DOHH2 (cell line): Measurements from ENCODE around the gene ARID1B.

Source experiments
- H3F3A ChIP-seq: fragments of 200-600 bp; sonication (generic), shearing (Covaris generic); 2 replicates; pipeline ENCODE4 v1.6.0; 2016; ENCODE audit warnings: antibody characterized with exemption, mild to moderate bottlenecking; ENCODE audit not compliant: control insufficient read depth, insufficient read depth
- H3K27ac ChIP-seq: fragments of 200-600 bp; sonication (generic); 2 replicates; pipeline ENCODE4 v1.5.1; 2014; ENCODE audit warnings: low read depth, mild to moderate bottlenecking, low read length, moderate library complexity
- H3K27me3 ChIP-seq: fragments of 200-600 bp; sonication (generic); 2 replicates; pipeline ENCODE4 v1.6.1; 2014; ENCODE audit warnings: mild to moderate bottlenecking, low read length, mixed read lengths; ENCODE audit not compliant: control insufficient read depth
- H3K36me3 ChIP-seq: fragments of 200-600 bp; sonication (generic); 2 replicates; pipeline ENCODE4 v1.6.1; 2014; ENCODE audit warnings: mild to moderate bottlenecking, low read length, moderate library complexity, mixed read lengths; ENCODE audit not compliant: control insufficient read depth
- H3K4me1 ChIP-seq: fragments of 200-600 bp; sonication (generic); 2 replicates; pipeline ENCODE4 v1.6.1; 2014; ENCODE audit warnings: mild to moderate bottlenecking, low read length, mixed read lengths; ENCODE audit not compliant: control insufficient read depth
- H3K4me2 ChIP-seq: fragments of 200-600 bp; sonication (generic); 2 replicates; pipeline ENCODE4 v1.6.0; 2014; ENCODE audit warnings: mild to moderate bottlenecking, low read length, moderate library complexity
- H3K4me3 ChIP-seq: fragments of 200-600 bp; sonication (generic); 2 replicates; pipeline ENCODE4 v1.5.1; 2014; ENCODE audit warnings: mild to moderate bottlenecking, low read length, mixed read lengths
- H3K79me2 ChIP-seq: fragments of 200-600 bp; sonication (generic); 2 replicates; pipeline ENCODE4 v1.6.1; 2014; ENCODE audit warnings: mild to moderate bottlenecking, low read length, mixed read lengths; ENCODE audit not compliant: control insufficient read depth
- H3K9me2 ChIP-seq: fragments of 200-600 bp; sonication (generic); replicated peaks from 2 replicates; pipeline ENCODE4 v1.6.1; 2014; ENCODE audit warnings: mild to moderate bottlenecking, low read length, mixed read lengths; ENCODE audit not compliant: control insufficient read depth
- H3K9me3 ChIP-seq: fragments of 200-600 bp; sonication (generic); 2 replicates; pipeline ENCODE4 v1.6.1; 2014; ENCODE audit warnings: antibody characterized with exemption, low read length, mixed read lengths; ENCODE audit not compliant: control insufficient read depth, insufficient read depth
- H4K20me1 ChIP-seq: fragments of 200-600 bp; sonication (generic); 2 replicates; pipeline ENCODE4 v1.6.0; 2014; ENCODE audit warnings: low read depth, mild to moderate bottlenecking, antibody characterized with exemption, low read length, moderate library complexity; ENCODE audit not compliant: control insufficient read depth, insufficient read depth
- CTCF ChIP-seq: fragments of 200-600 bp; sonication (generic); IDR thresholded peaks from one replicate; pipeline ENCODE4 v1.5.1; 2014; ENCODE audit warnings: antibody characterized with exemption, mild to moderate bottlenecking, low read depth, low read length; ENCODE audit not compliant: poor library complexity, severe bottlenecking
- EZH2phosphoT487 ChIP-seq: fragments of 200-600 bp; sonication (generic); IDR thresholded peaks from 2 replicates; pipeline ENCODE4 v1.6.1; 2017; ENCODE audit warnings: borderline replicate concordance, mild to moderate bottlenecking, antibody characterized with exemption, low read length, moderate library complexity, mixed read lengths

ARID1B gene

GRCh38 chr6:156976216-156977127 lies 199.3 kb downstream of the ARID1B start:
- Histone ChIP-seq H3K27me3 (no peaks in the 10 kb centered on the region), H3K9me2 (no peaks in the 10 kb centered on the region), H3K4me3 (no peak overlapping the region), H3K4me2 (no peak overlapping the region), H3K36me3 (no peaks in the 10 kb centered on the region), H4K20me1 (peaks cover 18% of the 10 kb centered on the region), H3F3A (peaks cover 2% of the 10 kb centered on the region; the same call in 1 of the 2 replicates), H3K9me3 (no peaks in the 10 kb centered on the region), H3K27ac (no peak overlapping the region), H3K4me1 (peaks cover 62% of the 10 kb centered on the region), H3K79me2 (peaks cover 100% of the 10 kb centered on the region)
- TF ChIP-seq CTCF: no peak
- TF ChIP-seq EZH2phosphoT487: no peak

DNA sequence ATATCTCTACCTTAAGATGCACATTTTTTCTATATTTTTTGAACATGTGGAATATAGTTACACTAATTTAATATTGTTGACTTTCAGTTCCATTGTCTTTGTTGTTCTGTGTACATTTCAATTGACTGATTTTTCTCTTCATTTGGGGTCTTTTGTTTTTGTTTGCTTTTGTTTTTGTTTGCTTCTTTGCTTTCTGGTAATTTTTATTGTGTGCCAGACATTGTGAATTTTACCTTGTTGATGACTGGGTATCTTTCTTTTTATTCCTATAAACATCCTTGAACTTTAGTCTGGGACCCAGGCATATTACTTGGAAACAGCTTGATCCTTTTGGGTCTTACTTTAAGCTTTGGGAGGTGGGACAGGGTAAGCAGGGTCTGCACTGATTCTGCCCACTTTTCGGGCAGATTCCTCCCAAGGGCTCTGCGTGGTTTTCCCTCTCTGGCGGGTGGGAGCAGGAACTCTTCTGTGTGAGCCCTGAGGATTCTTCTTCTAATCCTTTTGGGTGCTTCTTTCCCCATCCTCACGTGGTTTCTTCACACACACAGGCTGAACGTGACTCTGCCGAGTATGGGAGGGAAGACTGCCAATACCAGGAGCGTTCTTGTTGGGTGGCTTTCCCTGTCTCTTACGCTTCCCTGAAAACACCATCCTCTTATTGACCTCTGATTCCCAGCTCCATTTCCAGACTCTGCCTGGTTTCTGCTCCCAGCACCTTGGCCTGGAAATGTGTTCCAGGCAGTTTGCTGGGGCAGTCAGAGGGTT lies 200.5 kb downstream of the ARID1B start:
- Histone ChIP-seq H3K4me2 (no peak overlapping the region), H3K9me3 (no peaks in the 10 kb centered on the region), H3K79me2 (peaks cover 100% of the 10 kb centered on the region), H3K4me1 (peaks cover 70% of the 10 kb centered on the region), H3K27ac (no peak overlapping the region), H3K9me2 (no peaks in the 10 kb centered on the region), H4K20me1 (peaks cover 19% of the 10 kb centered on the region), H3K4me3 (no peak overlapping the region), H3F3A (peaks cover 6% of the 10 kb centered on the region; the same call in 1 of the 2 replicates), H3K36me3 (no peaks in the 10 kb centered on the region), H3K27me3 (no peaks in the 10 kb centered on the region)
- TF ChIP-seq CTCF: no peak
- TF ChIP-seq EZH2phosphoT487: no peak

- Histone ChIP-seq H3K27me3 (no peaks in the 10 kb centered on the region), H3K27ac (no peak overlapping the region), H3K9me3 (no peaks in the 10 kb centered on the region), H3K36me3 (no peaks in the 10 kb centered on the region), H3F3A (peaks cover 6% of the 10 kb centered on the region; the same call in 1 of the 2 replicates), H3K4me3 (no peak overlapping the region), H3K9me2 (no peaks in the 10 kb centered on the region), H3K4me2 (no peak overlapping the region), H3K4me1 (peaks cover 67% of the 10 kb centered on the region), H3K79me2 (peaks cover 100% of the 10 kb centered on the region), H4K20me1 (peaks cover 22% of the 10 kb centered on the region)
- TF ChIP-seq EZH2phosphoT487 (no peak), CTCF (no peak)
Observed at GRCh38 chr6:156978948-156979347, 201.8 kb downstream of the ARID1B start.
